ENCODE measurements around the gene JAM3. TPM values are rescaled to one million over a fixed set of nuclear protein-coding genes. Genes with fewer than 3 reads are reported as not detected.

JAM3 gene
- total RNA-seq, 1 donor from 2014 or later = 0.75 TPM

- DNase-seq (ENCODE audit: low spot score) = no peak
- ATAC-seq = no peak
Observed at GRCh38 chr11:134140961-134141490, 72.2 kb downstream of the JAM3 start.

DNA sequence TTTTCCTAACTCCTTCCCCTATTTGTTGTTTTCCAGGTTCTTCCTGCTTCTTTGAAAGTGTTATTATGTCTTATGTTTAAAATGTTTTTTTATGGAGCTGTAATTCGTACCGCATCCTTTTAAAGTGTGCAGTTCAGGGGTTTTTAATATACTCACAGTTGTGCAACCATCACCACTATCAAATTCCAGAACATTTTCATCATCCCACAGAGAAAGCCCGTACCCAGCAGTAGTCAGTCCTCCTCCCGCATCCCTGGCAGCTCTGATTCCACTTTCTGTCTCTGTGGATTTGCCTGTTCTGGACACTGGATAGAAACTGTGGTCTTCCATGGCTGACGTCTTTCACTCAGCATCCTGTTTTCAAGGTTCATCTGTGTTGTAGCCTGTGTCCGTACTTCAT, 73.7 kb downstream of the JAM3 start:
- no peak for DNase-seq (ENCODE audit: low spot score)
- no peak for ATAC-seq

DNA sequence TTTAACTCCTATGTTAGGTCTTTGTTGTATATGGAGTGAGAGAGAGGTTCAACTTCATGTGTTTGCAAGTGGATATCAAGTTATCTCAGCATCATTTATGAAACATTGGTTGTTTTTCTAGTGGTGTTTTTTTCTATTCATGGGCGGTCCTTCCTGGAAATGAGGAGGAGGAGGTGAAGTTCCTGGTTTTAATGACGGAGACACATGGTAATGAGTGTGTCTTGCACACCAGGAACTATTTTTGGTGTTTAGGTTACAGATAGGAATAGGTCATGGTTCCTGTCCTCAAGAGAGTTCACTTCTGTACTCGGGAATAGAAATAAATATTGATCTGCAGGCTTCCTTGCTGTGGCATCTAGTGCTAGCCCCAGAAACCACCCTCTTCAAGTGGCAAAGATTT, 74.9 kb downstream of the JAM3 start:
- ATAC-seq = no peak
- DNase-seq (ENCODE audit: low spot score) = no peak

- ATAC-seq (no peak), DNase-seq (ENCODE audit: low spot score) (no peak)
Observed at GRCh38 chr11:134144744-134145143, 75.9 kb downstream of the JAM3 start.

DNA sequence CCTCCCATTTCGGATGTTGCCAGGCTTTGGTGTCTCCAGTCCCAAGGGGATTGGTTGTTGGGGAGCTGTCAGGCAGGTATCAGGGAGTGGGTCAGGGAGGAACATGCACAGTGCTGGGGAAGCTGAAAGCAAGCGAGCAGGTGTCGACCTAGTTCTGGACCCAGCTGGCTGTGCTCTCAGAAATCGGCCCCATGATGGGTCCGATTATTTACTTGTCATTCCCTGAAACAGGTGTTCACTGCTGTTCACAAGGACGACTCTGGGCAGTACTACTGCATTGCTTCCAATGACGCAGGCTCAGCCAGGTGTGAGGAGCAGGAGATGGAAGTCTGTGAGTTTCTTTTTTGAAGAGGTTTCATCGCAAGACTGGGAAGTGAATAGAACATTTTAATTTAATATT, 76.8 kb downstream of the JAM3 start:
- ATAC-seq (no peak), DNase-seq (ENCODE audit: low spot score) (no peak)

GRCh38 chr11:134146598-134146997, 77.7 kb downstream of the JAM3 start:
- DNase-seq (ENCODE audit: low spot score) = no peak
- no peak for ATAC-seq

- no peak for DNase-seq (ENCODE audit: low spot score)
- ATAC-seq = no peak
Observed at GRCh38 chr11:134149371-134149770, 80.5 kb downstream of the JAM3 start.

- DNase-seq (ENCODE audit: low spot score) (no peak), ATAC-seq (no peak)
Observed at GRCh38 chr11:134150195-134150903, 81.5 kb downstream of the JAM3 start.

- no peak for DNase-seq (ENCODE audit: low spot score)
- no peak for ATAC-seq
Observed at GRCh38 chr11:134151083-134151747, 82.3 kb downstream of the JAM3 start.

DNA sequence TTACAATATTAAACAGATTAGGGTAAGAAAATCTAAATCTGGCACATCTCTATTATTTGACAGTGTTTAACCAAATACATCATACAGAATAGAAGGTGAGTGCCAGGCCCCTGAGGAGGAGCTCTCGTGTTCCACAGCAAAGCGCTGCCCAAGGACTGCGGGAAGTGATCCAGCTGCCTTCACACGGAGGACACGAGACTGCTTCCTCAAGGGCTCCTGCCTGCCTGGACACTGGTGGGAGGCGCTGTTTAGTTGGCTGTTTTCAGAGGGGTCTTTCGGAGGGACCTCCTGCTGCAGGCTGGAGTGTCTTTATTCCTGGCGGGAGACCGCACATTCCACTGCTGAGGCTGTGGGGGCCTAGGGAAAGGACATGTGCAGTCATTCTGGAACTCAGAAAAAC, 83.8 kb downstream of the JAM3 start:
- DNase-seq (ENCODE audit: low spot score) (no peak), ATAC-seq (peak; percentile 16)

DNA sequence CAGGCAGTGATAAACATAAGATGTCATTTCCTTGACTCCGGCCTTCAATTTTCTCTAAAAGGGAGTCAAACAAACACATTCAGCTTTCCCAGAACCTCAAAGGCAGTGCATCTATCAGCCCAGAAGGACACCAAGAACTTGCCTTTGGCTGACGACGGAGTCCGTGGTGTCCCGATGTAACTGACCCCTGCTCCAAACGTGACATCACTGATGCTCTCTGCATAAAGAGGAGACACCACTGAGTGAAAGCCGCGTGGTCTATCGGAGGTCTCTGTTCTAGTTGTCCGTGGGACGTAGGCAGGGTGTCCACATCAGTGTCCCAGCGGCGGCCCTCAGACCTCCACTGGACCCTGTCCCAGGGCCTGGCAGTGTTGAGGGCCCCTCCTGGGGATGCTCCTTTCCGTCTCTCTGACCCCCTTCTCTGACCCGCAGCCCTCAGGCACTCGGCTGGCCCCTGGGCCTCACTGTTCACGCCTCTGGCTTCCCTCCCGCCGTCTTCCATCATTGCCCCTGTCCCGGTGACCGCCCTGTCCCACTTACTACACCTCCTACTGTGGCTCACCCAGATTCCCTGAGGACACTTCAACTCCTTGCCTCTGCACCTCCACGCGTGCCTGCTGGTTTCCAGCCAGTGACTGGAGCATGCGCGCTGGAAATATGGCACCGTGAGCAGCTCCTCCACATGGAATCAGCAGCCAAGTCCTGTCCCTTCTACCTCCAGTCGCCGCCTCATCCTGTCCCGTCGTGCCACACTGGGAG, 84.5 kb downstream of the JAM3 start:
- DNase-seq (ENCODE audit: low spot score) (no peak), ATAC-seq (peak; percentile 16)

DNA sequence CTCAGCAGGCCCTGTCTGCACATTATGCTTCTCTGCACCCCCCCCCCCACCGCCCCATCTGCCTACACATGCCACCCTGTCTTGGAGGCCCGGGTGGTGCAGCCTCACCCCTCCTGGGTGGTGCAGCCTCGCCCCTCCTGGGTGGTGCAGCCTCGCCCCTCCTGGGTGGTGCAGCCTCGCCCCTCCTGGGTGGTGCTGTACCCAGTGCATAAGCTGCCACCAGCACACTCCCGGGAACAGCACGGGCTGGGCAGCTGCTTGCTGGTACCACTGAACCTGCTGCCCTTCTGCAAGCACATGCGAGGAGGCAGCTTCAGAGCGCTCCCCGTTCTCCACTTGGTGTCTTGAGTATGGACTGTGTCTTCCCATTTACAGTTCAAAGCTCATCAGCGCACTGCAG, 85.6 kb downstream of the JAM3 start:
- DNase-seq (ENCODE audit: low spot score) = no peak
- ATAC-seq = no peak

DNA sequence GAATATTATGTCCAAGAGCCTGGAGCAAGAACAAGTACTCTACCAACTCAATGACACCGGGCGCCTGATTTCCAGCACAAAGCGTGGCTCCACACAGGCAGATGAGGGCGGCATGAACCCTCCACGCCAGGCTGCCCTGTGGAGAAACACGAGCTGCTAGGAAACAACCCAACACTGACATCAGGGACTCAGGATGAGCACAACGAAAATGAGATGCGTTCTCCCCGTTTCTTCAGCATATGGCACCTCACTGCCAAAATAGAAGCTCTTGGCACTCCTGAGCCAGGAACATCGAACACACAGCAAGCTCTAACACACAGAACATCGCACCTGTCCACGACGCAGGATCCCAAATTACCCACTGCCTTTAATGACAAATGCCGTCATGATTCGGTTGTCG, 86.6 kb downstream of the JAM3 start:
- DNase-seq (ENCODE audit: low spot score) (no peak), ATAC-seq (no peak)

GRCh38 chr11:134155946-134156865, 87.3 kb downstream of the JAM3 start:
- DNase-seq (ENCODE audit: low spot score) (no peak), ATAC-seq (no peak)

GRCh38 chr11:134157451-134157850, 88.6 kb downstream of the JAM3 start:
- ATAC-seq = no peak

DNA sequence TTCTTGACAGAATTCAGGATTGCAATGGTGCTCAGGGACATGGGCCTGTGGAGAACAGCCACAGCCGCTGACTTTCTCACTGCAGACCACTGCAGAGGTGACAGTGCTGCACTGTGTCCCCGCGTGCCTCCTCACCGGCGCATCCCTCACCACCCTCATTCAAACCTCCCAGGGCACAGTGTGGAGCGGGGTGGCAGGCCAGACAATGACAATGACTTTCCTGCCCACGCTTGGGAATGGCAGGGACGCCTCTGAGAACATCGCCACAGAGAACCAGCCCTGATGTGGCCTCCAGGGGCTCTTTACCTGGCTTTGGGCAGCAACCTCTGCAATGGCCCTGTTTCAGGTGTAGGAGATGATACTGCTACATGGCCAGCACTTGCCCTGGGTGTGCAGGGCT, 89.2 kb downstream of the JAM3 start:
- no peak for DNase-seq (ENCODE audit: low spot score)
- ATAC-seq = no peak

More at GRCh38 chr11:134157451-134157850, 88.6 kb downstream of the JAM3 start:
- no peak for DNase-seq (ENCODE audit: low spot score)

- ATAC-seq (no peak), DNase-seq (ENCODE audit: low spot score) (no peak)
Observed at GRCh38 chr11:134159652-134160051, 90.8 kb downstream of the JAM3 start.

- no peak for ATAC-seq
- DNase-seq (ENCODE audit: low spot score) = no peak
Observed at GRCh38 chr11:134164490-134165370, 95.9 kb downstream of the JAM3 start.

GRCh38 chr11:134170177-134170918, 101.5 kb downstream of the JAM3 start:
- peak; percentile 74 for ATAC-seq

More at GRCh38 chr11:134170177-134170918, 101.5 kb downstream of the JAM3 start:
- no peak for DNase-seq (ENCODE audit: low spot score)

Data from left lobe of liver (tissue), 2 donors.